HG03378 (cell line): ENCODE results near the gene FRMD4A.

Experiments
- ATAC-seq: cut with Tn5 transposase; IDR thresholded peaks from one replicate; pipeline ENCODE4 v1.9.1; 2021; ENCODE audit warnings: mild to moderate bottlenecking, moderate library complexity; ENCODE audit not compliant: unreplicated experiment

The FRMD4A gene

DNA sequence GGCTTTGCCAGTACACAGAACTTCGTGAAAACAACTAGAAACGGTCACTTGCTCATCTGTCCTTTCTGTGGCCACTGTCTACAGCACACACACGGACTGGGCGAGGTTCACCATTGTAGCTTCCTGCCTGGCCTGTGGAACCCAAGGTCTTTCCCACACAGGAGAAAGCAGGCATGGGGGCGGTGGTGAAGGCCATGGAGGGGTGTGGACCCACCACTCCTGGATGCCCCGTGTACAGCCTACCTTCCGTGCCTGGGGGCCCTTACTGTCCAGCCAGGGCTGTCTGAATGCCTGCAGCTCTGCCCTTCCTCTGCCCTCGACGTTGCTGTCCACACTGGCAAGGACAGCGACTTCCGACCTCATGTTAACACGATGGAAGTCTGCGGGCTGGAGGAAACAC lies 635.1 kb downstream of the FRMD4A start:
- ATAC-seq, result no peak

DNA sequence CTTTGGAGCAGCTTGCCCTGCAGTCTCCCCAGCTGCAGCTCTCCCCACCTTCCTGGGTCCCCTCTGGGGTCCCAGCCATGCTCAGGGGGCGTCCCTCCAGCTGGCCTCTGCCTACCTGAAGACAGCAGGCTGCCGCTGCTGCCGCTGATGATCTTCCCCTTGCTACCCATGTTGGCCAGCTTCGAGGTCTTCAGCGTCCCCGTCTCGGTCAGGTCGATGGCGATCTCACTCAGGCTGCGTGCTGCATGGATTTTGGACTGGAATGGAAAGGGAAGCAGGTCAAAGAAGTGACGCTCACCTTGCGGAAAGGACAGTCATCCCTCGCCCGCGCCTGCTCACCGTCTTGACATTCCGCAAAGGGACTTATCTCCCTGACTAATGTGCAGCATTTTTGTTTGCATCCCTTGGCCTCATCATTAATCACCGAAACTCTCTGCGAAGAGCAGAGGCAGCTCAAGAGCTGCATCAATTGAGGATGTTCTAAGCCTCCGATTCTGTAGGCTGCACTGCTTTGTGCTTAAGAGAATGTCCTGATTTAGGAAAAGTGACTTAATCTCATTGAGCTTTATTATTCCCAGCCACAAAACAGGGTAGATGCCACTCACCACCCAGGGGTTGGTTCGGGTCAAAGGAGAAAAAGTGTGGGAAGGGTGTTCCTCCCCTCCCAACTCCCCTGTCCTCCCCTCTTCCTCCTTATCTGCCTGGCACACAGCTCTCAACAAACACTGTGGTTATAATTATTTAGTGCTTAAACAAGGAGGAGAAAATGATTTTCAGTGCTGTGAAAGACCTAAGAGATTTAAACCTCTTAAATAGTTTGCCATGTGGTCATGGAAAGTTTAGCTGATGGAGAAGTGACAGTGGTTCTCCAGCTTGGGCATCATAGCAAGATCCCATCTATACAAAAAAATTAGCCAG lies 636.7 kb downstream of the FRMD4A start:
- ATAC-seq, result no peak

DNA sequence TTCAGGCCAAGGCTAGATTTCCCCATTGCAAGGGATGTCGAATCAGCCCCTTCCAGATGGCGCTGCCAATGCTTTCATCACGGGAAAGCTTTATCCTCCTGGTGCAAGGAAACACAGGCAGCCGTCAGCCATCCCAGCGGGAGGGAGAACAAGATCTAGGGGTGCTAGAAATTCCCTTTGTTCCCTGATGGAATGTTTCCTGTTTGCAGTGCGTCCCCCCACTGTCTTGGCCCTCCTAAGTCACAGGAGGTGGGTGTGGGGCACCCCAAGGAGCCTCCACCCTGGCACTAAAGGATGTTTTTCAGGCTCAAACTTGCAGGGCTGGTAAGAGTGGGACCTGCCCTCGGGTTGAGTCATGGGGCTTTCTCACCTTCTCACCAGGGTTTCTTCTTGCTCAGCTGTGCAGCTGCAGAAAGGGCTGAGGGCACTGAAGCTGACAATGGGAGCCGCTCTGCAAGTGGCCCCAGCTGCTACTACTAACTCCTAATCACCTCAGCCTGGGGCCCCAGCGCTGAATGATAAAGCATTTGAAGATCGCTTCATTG lies 640.4 kb downstream of the FRMD4A start:
- no peak for ATAC-seq

DNA sequence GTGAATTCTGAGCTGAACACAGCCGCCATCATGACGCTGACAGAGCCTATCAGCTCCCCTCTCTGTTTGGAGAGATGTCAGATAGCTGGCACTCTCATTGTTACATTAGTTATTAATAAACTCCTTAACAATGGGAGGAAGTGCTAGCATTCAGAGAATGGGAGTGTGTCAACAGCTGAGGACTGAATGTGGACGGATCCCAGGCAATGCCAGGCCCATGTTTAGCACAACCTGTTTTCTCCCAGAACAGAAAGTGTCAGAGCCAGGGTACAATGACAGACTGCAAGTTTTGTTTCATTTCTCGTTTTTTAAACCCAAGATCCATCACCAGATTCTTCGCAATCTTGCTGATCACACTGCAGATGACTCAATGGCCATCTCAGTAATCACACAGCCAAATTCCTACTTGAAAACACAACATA lies 644.4 kb downstream of the FRMD4A start:
- ATAC-seq, result no peak

DNA sequence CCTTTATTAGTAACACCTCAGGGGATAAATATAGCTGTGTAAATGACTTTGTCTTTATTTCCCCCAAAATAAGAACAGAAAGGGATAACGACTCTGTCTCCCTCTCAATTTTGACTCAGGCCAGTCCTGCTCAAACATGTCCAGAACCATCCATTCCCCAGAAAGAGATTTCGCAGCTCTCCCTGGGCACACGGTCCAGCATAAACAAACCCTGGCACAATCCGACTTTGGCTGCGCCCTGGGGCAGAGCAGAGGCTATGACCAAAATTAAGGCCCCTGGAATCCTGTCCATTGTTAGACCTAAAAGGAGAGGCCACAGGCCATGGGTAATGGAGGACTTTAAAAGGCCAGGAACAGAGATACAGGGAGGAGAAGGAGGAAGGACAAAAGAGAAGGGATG lies 644.8 kb downstream of the FRMD4A start:
- no peak for ATAC-seq

DNA sequence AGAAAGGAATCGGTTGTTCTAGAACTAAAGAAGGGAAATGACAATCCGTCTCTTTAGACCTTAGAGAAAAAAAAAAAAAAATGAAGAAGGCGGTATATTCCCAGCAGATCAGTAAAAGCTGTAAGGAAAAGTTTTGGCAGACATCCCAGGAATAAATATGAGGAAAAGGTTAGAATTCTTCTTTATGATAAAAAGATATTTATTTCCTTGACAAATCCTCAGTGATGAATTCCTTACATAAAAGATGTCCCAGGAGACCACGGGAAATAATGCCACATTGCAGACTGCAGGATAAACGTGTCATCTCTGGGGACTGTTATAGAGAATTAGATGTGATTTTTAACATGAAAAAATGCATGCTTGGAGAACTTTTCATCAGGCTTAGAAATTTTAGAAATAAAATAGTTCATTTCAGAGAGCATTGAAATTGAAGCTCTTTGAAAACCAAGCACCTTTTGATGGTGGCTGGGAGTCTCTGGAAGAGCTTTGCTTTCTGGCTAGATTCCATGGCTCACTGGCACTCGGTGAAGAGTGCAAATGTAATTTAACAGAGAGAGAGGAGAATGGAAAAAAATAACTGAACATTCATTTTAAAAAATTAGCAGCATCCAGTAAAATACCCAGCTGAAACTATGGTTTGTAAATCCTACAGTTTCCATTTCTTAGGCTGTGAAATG lies 645.8 kb downstream of the FRMD4A start:
- ATAC-seq, result no peak

DNA sequence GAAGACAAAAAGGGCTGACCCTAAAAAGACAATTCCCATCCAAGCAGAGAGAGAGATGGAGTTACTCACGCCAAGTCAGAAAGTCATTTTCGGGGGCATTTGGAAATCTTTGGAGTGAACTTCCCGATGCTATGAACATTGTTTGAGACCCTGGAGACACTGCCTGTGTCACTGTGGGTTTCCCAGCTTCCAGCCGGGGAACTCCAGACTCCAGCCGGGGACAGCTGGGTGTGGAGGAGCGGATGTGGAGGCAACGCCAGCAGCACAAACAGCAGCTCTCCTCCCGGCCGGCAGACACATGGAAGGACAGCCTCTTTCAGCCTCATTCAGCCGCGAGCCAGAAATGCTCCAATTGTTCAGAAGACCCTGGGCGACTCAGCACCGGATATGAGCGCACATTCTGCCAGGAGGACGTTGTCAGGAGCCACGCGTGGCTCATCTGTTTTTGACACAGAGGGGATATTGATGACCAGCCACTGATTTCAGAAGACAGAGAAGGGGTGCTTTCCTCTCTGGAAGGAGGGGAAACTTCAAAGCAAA lies 646.4 kb downstream of the FRMD4A start:
- no peak for ATAC-seq

DNA sequence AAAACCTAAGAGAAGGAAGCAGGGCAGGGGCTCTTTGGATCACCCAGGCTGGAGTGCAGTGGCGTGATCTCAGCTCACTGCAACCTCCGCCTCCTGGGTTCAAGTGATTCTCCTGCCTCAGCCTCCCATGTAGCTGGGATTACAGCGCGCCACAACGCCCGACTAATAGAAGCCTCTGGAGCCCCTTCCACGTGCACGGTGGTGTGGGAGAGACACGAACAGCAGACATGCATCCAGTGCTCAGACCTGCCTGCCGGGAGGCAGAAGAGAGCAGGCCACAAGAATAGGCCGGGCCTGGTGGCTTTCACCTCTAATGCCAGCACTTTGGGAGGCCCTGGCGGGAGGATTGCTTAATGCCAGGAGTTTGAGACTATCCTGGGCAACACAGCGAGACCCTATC lies 647.7 kb downstream of the FRMD4A start:
- no peak for ATAC-seq

DNA sequence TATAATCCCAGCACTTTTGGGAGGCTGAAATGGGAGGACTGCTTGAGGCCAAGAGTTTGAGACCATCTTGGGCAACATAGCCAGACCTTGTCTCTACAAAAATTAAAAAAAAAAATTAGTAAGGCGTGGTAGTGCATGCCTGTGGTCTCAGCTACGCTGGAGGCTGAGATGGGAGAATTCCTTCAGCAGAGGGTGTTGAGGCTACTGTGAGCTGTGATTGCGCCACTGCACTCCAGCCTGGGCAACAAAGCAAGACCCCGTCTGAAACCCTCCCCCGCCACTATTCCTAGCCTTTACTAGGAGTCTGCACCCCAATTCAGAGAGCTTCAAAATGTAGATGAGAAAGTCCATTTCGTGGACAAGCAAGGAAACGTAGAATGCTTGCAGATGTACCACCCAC lies 648.8 kb downstream of the FRMD4A start:
- no peak for ATAC-seq

DNA sequence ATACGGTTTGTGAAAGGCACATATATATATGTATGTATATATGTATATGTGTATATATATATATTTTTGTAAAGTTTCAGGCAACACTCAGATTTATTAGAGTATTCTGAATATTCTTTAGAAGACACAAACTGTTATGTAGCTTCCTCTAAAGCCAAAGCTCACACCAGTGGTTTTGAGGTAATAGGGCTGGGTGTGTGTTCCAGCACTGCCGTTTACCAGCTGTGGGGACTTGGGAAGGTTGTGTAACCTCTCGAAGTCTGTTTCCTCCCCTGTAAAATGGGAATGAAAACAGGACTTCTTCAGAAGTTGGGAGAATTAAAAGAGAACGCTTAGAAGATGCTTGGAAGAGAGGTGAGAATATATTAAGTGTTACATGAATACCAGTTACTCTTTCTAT lies 649.2 kb downstream of the FRMD4A start:
- ATAC-seq, result no peak

DNA sequence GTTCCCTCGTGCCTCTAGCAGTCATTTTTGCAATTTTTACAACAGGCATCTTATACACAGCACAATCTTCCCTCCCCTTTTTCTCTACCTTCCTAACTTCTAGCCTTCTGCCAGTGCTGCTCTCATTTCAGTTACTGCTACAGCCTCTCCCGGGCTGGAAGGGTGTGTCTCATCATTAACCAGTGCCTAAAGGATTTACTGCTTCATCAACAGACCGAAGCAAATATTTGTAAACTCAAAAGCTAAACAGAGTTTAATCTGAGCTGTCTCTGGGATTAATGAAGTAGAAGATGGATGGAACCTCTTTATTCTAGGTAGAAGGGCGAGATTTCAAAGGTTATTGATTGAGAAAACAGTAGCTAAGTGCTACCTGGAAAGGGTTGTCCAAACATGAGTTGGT lies 649.6 kb downstream of the FRMD4A start:
- ATAC-seq, result no peak

DNA sequence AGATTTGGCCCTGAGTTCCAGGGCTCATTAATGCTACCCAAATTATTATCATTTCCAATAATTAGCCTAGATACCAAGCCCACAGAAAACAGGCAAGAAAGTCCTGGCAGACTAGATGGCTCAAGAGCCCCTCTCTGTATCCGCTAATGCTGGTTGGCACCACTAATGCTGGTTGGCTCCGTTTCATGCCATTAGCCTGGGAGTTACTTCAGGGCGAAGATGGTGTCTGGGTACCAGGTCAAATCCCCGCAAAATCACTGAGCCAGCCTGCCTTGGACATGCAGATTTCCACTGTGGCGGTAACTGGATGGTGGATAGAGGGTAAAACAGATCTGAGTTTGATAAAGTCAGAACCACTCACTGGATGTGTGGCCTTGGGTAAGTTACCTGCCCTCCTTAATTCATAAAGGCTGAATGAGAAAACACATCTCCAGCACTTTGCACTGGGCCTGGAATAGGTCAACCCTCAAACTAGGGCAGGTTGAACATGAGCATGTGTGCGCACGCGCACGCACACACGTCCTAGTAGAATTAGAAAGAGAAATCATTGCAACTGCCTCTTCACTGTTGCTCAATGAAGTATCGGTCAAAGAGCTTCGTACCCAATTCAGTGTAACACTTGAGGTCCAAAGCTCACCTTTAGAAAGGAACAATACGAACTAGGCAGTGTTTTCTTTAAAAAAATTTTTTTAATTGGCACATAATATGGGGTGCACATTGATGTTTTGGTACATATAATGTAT lies 652.5 kb downstream of the FRMD4A start:
- ATAC-seq, result no peak

DNA sequence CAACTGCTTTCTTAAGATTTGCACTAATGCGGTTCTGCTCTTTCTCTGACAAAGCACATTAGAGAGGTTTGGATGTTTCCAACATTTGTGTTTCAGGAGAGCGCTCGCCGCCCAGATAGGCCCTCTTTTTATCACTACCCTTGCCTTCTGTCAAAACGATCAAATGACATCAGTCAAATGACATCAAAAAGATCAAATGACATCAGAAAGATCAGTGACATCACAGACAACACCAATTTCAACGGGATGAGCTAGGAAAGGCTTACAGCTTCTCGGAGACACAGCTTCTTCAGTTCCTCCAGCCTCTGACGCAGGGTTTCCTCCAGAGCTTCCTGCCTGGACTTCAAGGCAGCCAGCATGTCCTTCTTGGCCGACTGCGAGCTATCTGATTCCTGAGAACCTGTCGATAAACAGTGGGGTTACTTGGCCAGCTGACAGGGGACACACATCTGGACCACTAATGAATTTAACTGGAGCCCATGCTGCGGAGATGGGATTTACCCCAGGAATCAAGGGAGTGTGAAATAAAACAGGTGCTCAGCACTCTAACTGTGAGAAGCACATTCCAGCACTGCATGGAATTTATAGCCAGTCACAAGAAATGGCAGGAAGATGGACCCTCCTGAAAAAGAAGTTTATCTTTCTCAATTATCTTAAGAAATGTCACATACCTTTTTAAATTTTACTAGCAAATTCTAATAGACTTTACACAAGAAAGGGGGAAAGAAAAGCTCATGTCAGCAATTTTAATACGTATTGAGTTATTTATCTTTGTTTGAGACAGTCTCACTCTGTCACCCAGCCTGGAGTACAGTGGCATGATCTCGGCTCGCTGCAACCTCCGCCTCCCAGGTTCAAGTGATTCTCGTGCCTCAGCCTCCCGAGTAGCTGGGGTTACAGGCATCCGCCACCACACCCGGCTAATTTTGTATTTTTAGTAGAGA lies 655.8 kb downstream of the FRMD4A start:
- ATAC-seq, result no peak

DNA sequence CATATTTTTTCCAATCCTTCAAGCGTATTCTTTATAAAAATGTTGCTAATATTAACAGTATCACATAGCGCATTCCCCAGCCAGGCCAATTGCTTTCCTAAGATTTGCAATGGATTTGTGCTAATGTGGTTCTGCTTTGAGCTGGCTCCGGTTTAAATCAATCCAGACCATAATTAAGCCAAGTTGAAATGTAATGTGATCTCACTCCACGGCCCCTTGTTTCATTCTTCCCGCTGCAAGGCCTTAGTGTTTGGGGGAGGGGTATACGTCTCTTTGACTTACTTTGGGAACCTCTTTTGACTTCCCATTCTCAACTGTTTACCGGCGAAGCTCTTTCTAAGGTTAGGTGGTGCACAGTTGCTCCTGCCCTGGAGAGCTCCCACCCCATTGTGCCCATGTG lies 657.6 kb downstream of the FRMD4A start:
- ATAC-seq, result no peak

DNA sequence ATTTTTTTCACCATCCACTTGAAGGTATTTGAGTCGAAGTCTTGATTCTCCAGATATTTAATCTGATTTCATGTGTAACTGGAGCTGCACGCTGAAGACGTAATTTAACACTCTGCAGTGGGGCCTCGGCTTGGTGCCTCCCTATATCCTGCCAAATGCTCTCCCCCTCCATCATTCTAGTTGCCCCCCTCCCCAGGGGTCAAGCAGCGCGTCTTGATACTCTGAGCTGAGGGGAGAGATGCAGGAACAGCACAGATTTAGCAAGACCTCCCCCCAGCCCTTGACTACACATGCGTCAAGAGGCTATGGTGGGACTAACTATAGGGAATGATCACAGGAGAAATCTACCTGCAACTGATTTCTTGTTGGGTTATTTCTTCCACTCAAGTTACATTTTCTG lies 658.2 kb downstream of the FRMD4A start:
- no peak for ATAC-seq

DNA sequence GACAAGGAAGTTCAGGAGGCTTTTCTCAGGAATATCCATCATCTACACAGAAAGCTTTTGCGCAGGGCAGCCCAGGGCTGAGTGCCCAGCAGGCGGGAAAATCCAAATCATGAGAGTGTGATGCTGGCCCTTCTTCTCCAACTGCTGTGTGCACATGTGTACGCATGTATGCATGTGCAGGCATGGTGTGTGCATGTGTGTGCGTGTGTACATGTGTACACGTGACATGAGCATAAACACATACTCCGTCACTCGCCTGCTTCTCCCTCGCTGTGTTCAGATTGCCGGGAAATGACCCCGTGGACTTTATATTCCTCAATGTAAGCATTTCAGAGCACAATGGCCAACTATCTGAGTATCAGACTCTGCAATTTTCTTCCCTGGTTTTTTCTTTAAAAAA lies 658.8 kb downstream of the FRMD4A start:
- no peak for ATAC-seq

DNA sequence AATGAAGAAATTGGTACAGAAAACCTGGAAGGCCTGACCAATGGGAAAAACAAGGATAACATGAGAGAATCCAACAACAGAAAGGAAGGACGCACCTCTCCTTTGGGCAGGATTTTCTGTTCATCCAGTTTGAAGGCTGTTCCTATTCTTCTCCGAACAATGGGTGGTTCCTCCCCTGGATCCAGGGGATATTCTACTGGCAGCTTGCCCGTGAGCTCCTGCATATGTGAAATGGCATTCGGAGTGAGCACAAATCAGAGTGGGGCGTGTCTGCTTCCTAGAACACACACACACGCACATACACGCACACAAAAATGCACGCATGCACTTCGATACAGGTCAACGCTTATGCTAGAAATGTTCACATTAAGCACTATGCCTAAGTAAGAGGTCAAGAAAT lies 660.4 kb downstream of the FRMD4A start:
- no peak for ATAC-seq

DNA sequence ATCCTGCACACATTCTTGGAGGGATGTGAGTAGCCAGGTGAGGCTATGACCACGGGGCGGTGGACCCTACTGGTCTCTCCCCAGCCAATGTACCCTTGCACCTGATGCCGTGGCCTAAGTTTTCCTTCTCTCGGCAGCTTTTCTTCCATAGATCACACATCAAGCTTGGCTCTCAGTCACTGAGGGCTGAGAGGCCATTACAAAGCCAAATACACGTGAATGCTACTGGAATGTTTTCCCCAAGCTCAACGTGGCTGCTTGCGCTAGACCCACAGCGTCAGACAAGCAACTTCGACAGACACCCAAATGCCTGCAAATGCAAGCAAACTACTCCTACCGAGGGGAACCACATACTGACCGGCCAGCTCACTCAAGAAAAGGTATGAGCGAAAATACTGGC lies 660.8 kb downstream of the FRMD4A start:
- ATAC-seq, result no peak

DNA sequence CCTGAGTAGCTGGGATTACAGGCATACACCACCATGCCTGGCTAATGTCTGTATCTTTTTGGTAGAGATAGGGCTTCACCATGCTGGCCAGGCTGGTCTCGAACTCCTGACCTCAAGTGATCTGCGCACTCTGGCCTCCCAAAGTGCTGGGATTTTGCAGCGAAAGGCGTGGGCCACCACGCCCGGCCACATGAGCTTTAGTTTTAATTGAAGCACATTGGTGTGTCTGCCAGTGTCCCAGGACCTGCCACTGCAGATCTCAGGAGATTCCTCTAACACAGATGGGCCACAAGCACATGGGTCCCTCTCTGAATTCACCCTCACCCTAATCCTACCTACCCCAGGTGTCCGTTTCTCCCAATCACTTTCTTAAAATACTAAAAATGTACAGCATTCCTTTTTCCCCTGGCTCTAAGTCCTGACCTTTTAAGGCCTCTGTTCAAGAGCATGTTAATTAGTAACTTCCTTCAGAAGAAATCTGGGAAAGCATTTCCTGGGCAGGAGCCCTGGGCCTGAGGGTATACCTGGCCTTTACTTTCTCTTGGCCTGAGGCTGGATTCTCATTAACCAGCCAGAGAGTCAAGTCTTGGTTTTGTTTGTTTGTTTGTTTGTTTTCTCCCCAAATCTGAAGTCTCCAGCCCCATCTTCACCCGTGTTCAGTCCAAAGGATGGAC lies 661.4 kb downstream of the FRMD4A start:
- no peak for ATAC-seq
